GM15510 (cell line): ENCODE measurements around the gene KLC1.

Source experiments
- POLR2A ChIP-seq: IDR thresholded peaks from 3 replicates; pipeline ENCODE4 v1.6.1; 2011; ENCODE audit warnings: borderline replicate concordance; ENCODE audit not compliant: insufficient read length; ENCODE audit errors: extremely low read depth

KLC1 gene

DNA sequence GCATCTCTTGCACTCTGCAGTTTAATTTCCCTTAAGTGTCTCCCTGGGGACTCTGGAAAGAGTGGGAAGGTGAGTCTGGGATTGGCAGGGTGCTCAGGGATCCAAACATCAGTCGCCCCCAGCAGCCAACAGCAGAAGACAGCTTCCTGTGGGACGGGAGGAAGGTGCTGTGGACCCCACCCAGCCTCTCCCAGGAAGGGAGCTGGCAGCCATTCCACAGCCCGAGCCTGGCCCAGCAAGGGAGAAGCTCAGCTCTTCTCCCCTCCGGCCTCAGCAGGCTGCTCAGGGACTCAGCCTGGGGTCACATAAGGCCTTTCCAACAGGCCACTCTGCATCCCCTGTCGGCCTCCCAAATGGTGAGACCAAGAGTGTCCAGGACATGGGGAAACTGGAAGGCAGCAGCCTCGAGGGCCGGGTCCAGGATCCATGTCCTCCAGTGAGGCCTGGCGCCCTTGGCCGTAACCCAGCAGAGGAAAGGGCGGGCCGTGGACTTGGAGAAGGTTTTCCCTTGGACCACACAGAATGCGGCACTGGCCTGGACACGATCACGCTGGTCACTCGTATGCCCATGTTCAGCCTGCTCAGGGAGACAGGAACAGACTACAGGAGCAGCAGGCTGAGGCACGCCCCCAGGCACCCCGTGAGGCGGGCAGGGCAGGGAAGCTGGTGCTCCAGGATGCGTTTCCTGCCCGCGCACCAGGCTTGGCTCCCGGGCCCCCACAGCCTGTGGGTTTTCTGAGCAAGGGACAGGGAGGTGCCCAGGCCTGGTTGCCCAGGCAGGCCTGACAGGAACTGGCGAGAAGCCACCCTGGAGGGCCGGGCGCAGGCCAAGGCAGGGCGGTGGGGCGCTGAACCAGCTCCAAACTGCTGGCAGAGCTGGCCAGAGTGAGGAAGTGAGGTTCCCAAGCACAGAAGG lies 82.8 kb downstream of the KLC1 start:
- TF ChIP-seq POLR2A: no peak

DNA sequence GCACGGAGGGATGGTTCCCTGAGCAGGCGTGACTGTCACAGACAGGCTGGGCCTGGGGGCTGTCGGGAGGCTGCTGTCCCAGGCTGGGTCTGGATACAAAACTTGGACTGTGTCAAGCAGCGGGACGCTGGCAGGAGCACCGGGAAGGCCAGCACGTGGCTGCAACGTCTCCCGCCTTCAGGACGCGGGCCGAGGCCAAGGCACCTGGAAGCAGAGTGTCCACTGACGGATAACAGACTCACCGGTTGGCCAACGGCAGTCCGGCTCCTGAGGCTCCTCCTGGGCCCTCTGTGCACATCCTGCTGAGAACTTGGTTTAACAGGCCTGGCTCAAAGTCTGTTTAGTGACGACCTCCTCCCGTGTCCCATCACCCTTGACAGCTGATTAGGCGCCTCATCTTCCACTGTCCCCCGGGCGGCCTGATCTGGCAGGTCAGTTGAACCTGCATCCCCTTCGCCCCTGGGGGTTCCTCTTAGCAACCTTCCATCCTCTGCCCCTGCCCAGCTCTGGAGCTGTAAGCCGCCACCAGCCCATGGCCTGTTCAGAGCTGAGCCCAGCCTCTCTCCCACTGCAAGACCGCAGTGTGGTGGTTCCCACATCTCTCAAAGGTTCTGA lies 83.7 kb downstream of the KLC1 start:
- TF ChIP-seq POLR2A: peak; percentile 5

DNA sequence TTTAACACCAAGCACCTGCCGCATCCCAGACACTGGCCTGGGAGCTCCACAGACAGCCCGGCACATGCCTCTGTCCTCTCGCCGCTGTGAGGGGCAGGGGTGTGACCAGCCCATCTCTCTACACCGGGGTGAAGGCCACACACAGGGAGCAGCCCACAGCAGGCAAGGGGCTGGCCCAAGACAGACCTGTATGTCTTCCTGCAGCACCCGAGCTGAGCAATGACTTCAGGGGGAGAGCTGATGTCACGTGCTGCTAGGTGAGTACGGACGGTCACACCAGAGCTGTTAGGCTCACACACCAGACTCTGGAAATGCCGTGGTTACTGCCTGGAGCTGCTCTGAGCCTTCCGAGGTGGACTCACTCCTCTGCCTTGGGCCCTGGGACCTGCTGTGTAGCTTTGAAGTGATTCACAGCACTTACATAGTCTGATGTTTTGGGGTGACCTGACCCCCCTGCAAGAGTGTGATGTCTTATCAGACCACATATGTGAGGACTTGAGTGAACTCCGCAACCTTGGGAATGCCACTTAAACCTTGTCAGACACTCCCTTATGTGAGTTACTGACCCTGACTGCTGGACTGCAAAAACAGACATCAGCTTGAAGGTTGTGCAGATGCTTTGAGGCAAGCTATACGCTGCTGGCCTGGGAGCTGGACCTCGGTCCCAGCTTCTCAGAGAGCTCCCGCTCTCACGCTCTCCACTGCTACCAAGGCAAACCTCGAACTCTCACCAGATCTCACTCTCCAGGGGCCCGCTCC lies 84.5 kb downstream of the KLC1 start:
- no peak for TF ChIP-seq POLR2A

DNA sequence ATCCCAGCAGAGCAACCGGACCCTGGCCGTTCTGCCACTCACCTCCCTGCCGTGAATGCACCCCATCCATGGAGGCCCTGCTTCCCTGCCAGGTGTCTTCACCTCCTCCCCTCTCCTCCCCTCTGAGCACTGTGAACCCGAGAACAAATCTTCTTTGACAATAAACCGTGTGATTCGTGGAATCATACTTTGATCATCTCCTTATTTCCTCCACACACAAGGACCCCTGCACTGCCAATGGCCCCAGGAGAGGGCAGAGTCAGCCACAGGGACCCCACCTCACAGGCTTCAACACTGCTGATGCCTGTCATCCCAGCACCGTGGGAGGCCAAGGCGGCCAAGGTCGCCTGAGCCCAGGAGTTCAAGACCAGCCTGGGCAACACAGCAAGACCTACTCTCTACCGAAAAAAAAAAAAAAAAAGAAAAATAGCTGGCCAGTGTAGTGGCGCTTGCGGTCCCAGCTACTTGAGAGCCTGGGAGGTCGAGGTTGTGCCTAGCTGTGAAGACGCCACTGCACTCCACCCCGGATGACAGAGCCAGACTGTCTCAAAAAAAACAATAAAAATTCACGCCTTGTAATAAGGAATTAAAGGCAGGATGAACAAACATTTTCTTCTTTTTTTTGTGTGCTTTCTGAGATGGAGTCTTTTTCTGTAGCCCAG lies 85.2 kb downstream of the KLC1 start:
- TF ChIP-seq POLR2A: no peak

DNA sequence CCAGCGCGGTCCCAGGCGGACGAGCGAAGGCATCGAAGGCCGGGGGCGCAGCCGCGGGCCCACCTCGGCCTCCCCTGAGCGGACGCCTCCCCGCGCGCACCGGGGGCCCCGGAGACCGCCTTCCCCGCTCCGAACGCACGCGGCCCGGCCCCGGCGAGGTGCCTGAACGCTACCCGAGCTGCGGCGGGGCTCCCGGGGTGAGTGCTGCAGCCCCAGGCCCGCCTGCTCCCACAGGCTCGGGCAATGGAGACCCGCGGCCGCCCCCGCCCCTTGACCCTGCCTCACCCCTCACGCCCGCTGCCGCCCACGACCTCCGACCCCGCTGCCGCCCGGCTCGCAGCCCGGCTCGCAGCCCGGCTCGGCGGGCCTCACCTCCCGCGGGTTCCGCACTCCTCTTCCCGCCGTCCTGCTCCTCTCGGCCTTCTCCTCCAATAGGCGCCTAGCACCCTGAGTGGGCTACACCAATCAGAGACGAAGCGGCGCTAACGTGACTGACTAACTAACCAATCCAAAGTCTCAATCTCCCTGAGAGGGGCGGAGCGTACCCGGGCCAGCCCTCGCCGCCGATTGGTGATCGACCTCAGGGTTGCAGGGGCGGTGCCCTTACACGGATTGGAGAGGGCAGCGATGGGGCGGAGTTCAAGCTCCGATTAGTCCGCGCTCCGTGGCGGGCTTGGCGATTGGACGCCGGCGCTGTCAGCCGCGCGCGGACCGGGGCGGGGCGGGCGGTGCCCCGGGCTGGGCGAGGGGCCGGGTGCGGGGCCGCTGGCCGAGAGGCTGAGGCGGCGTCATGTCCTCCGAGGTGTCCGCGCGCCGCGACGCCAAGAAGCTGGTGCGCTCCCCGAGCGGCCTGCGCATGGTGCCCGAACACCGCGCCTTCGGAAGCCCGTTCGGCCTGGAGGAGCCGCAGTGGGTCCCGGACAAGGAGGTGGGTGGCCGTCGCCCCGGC lies 86.3 kb downstream of the KLC1 start, which contains the start of the genes XRCC3 and ZFYVE21:
TSS of gene XRCC3 (minus strand) at position 400 of the 949 bp plus-strand sequence. CDS start 4,364 bp downstream, outside the sequence.
TSS of gene ZFYVE21 (plus strand) at position 759 of the 949 bp plus-strand sequence. CDS start at position 791, 32 bp downstream.
- TF ChIP-seq POLR2A: peak; percentile 81

DNA sequence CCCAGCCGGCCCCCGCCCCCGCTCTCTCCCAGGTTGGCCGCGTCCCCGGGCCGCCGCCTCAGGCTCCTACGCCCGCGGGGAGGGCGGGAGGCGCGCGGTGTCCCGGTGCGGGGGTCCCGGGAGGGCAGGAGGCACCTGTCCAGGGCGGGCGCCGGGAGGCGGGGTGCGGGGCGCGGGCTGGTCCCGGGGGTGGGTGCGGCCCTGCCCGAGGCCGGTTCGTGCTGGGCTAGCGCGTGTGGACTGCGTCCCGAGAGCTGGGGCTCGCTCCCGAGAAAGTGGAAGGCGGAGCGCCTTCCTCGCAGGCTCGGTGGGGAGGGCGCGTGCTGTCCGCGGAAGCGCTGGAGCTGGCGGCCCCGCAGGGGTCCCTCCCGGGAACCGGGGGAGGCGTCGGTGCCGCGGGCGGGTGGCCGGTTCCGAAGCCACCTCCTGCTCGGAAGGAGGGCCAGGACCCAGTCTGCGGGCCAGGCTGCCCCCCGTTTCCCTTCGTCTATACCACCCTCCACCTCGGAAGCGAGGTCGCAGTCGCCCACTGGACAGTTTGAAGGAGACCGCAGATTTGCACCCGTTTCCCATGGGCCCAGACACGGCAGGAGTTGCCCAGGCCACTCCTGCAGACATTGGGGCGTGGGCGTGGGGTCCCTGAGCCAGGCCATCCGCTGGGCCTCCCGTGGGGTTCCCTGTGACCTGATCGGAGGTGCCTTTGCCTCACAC lies 87.2 kb downstream of the KLC1 start:
- no peak for TF ChIP-seq POLR2A

DNA sequence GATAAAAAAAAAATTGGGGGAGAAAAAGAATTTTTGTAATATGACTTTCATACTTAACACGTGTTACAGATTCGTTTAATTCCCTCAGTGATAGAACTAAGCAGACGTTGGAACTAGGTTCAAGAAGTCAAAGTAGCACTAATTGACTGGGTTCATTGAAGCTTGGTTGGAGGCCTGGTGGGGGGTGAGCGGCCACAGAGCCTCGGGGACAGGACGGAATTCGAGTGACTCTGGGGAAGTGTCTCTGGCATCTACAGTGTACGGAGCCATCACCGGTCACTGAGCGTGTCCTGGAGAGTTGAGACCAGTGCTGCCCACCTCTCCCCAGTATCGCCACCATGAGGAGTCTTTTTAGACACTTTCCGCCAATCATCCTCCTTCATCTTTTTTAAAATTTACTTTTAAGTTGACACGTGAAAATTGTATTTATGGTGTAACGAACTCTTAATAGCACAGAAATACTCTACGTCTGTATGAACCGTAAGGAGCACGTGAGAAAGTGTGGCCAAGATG lies 87.9 kb downstream of the KLC1 start:
- TF ChIP-seq POLR2A: no peak

DNA sequence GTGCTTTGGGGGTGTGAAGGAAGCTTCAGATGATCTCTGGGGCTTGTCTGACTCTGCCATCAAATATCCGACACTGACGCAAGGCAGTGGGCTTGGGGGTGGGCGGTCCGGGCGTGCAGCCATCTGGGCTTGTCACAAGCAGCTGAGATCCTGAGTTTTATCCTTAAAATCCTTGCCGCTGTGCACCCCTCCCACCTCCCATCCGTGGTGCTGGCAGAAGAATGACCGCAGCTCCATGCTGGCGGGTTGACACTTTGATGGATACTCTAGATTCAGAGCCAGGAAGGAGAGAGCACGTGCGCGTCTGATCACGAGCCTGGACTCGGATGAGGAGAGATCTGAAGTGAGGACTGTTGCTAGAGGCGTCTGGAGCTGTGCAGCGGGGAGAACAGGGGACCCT lies 89.6 kb downstream of the KLC1 start:
- no peak for TF ChIP-seq POLR2A

DNA sequence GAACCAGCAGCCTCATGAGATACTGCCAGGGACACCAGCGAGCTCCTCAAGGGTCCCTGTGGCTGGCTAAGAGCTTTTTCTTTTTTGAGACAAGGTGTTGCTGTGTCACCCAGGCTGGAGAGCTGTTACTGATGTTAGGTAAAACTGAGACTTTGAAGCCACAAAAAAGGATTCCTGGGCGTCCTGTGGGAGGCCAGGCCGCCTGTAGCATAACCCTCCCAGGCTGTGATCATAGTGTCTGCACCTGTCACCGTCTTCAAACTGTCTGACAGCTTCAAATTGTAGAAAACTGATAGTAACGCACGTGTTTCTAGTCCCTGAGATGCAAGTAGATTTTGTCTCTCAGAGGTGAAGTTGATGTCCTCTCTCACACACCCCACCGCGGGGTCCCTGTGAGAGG lies 90.7 kb downstream of the KLC1 start:
- TF ChIP-seq POLR2A: no peak

DNA sequence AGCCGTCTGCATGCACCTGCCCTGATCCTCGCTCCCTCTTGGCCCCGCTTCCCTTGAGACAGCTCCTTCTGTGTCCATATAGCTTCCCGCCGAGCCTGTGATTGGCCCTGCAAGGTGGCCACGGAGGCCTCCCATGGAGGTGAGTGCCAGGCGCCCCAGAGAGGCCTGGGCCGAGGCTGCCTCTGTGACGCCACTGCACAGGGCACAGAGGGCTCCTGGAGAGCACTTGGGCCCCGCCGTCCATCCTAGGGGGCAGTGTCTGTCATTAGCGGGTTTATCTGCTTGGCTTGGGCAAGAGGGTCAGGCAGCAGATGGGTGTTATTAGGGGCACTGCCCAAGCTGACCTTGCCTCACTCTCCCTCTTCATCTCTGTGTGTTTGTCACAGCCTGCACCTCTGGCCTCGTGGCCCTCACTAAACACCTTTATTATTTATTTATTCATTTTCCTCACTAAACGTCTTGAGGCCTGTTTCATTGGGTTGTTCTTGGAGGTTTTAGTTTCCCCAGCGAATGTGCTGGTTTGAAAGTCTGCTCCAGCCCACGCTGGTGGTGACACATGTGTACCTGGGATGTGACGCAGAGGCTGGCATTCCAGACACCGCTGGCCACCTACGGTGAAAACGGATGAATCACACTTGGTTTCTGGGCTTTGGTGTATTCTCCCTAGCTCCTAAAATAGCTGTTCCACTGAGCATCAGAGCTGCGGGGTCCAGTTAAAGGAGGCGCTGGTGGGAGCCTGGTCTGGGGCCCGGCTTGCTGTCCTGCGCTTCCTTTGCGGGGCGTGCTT lies 92.5 kb downstream of the KLC1 start:
- no peak for TF ChIP-seq POLR2A

DNA sequence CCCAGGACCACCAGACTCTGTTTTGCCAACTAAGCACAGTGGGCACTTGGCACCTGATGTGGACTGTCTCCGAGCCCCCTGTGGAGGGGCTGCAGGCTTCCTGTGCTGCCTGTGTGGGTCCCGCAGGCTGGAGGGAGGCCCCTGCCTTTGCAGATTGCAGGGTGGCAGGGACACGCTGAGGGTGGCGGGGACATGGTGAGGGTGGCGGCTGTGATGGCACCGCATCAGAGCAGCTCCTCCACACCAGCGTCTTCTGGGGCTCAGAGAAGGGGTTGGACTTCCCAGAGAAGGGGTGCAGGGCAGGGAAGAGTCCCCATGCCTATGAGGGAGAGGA lies 94.7 kb downstream of the KLC1 start:
- no peak for TF ChIP-seq POLR2A

DNA sequence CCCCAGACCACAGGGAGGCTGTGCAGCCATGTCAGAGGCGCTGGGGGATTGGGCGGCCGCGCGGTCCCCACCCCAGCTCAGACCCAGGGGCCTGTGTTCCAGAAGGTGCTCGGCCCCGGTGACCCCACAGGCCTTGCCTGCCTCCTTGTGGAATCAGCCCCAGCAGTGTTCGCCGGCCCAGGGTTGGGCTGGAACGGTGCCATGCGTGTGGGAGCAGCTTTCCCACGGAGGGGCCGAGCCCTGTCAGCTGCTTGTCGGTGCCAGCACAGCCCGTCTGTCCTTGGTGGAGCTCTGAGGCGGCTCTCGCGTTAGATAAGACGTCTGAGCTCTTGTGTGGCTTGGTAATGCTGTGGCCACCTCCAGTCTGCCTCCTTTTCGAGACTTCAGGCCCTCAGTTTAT lies 95.1 kb downstream of the KLC1 start:
- no peak for TF ChIP-seq POLR2A
